A172 (cell line): Measurements from ENCODE around the gene BPIFB4. TPM values are rescaled to one million over a fixed set of nuclear protein-coding genes. Genes with fewer than 3 reads are reported as not detected.
"Not testable (repeated sequence)": the region's sequence is repeated elsewhere in the genome, so short reads cannot be mapped to it uniquely, and the experiment has no call there.

Source experiments
- DNase-seq: peaks from one replicate; pipeline ENCODE4 v3.0.0-alpha.2; 2015; ENCODE audit warnings: low spot score
- total RNA-seq: library from RNA; depleted of rRNA; stranded (reverse); fragments of >200 nt; shearing (Covaris generic); gene quantifications from 2 replicates; pipeline ENCODE4 v1.2.3, GENCODE V29; 2014; rRNA removed

The BPIFB4 gene
- not detected in 2 replicates for total RNA-seq

GRCh38 chr20:33079259-33079658, at the start of gene BPIFB4:
BPIFB4 (plus strand) TSS chr20:33079643; CDS start chr20:33081527, 1,884 bp downstream.
- peak; percentile 41 for DNase-seq

- DNase-seq, result no peak
Measured at GRCh38 chr20:33030076-33030475, 49.4 kb upstream of the BPIFB4 start.

- no peak for DNase-seq
Measured at GRCh38 chr20:33030569-33030968, 48.9 kb upstream of the BPIFB4 start.

- DNase-seq, result no peak
Measured at GRCh38 chr20:33031531-33031930, 47.9 kb upstream of the BPIFB4 start, which contains the start of gene BPIFB6. BPIFB6 (plus strand) TSS chr20:33031648; CDS start chr20:33031648, 0 bp downstream.

- no peak for DNase-seq
Measured at GRCh38 chr20:33032555-33032954, 46.9 kb upstream of the BPIFB4 start.

GRCh38 chr20:33033381-33033780, 46.1 kb upstream of the BPIFB4 start:
- no peak for DNase-seq

- DNase-seq, result no peak
Measured at GRCh38 chr20:33034115-33034514, 45.3 kb upstream of the BPIFB4 start.

- no peak for DNase-seq
Measured at GRCh38 chr20:33034901-33035492, 44.4 kb upstream of the BPIFB4 start.

- no peak for DNase-seq
Measured at GRCh38 chr20:33037456-33037855, 42.0 kb upstream of the BPIFB4 start.

- no peak for DNase-seq
Measured at GRCh38 chr20:33038243-33038642, 41.2 kb upstream of the BPIFB4 start.

GRCh38 chr20:33042430-33042829, 37.0 kb upstream of the BPIFB4 start:
- no peak for DNase-seq

- no peak for DNase-seq
Measured at GRCh38 chr20:33042983-33043730, 36.3 kb upstream of the BPIFB4 start.

GRCh38 chr20:33043731-33044181, 35.7 kb upstream of the BPIFB4 start:
- DNase-seq, result no peak

- not testable (repeated sequence) for DNase-seq
Measured at GRCh38 chr20:33045129-33045721, 34.2 kb upstream of the BPIFB4 start.

GRCh38 chr20:33046412-33046811, 33.0 kb upstream of the BPIFB4 start:
- DNase-seq, result no peak

GRCh38 chr20:33051333-33051732, 28.1 kb upstream of the BPIFB4 start:
- DNase-seq, result no peak

- no peak for DNase-seq
Measured at GRCh38 chr20:33053291-33054106, 25.9 kb upstream of the BPIFB4 start, which contains the start of gene BPIFB3. BPIFB3 (plus strand) TSS chr20:33053903; CDS start chr20:33055436, 1,533 bp downstream.

- DNase-seq, result no peak
Measured at GRCh38 chr20:33054381-33054780, 25.1 kb upstream of the BPIFB4 start.

- DNase-seq, result no peak
Measured at GRCh38 chr20:33054791-33055190, 24.7 kb upstream of the BPIFB4 start.

GRCh38 chr20:33059136-33059535, 20.3 kb upstream of the BPIFB4 start:
- no peak for DNase-seq

- DNase-seq, result no peak
Measured at GRCh38 chr20:33059741-33060390, 19.6 kb upstream of the BPIFB4 start.
